Activated CD8-positive, alpha-beta memory T cell treated with anti-CD3 and anti-CD28 coated beads, Interleukin-2, amount 10 ng/mL, durations not matched to agents 7 days and 5 days (primary cell): ENCODE results near the gene DHFR2. TPM values are rescaled to one million over a fixed set of nuclear protein-coding genes. Genes with fewer than 3 reads are reported as not detected.
A peak's percentile ranks its signal among the peaks of the same experiment; 100 is the strongest.
"Not testable (repeated sequence)": the region's sequence is repeated elsewhere in the genome, so short reads cannot be mapped to it uniquely, and the experiment has no call there.

Source experiments
- ATAC-seq: fragments of 150-1000 bp; cut with Tn5 transposase; one replicate; pipeline ENCODE4 v1.10.0; 2021; ENCODE audit warnings: moderate library complexity
- CTCF ChIA-PET: fragments of 350-600 bp; sonication (Branson Sonifier 250); formaldehyde crosslinking; loops from one replicate; lab custom pipeline; 2021; ENCODE audit warnings: antibody characterized with exemption; lab: Charles Lee
- DNase-seq: peaks from one replicate; pipeline ENCODE4 v3.0.0-alpha.2; 2020
- H3K27ac Mint-ChIP-seq: one replicate; pipeline ENCODE4 v1.8.0; 2021; ENCODE audit warnings: mild to moderate bottlenecking, mixed read lengths
- H3K27me3 Mint-ChIP-seq: one replicate; pipeline ENCODE4 v1.8.0; 2021; ENCODE audit warnings: mixed read lengths
- H3K36me3 Mint-ChIP-seq: one replicate; pipeline ENCODE4 v1.8.0; 2021; ENCODE audit warnings: mild to moderate bottlenecking, mixed read lengths
- H3K4me1 Mint-ChIP-seq: one replicate; pipeline ENCODE4 v1.8.0; 2021; ENCODE audit warnings: mixed read lengths
- H3K4me3 Mint-ChIP-seq: one replicate; pipeline ENCODE4 v1.8.0; 2021; ENCODE audit warnings: mild to moderate bottlenecking, moderate library complexity, mixed read lengths
- H3K9me3 Mint-ChIP-seq: one replicate; pipeline ENCODE4 v1.8.0; 2022; ENCODE audit warnings: low read depth, mixed read lengths
- total RNA-seq, 2 experiments: library from RNA; stranded (reverse); gene quantifications; one replicate each; pipeline ENCODE4 v1.2.3, GENCODE V29; 2021

DHFR2 gene
- total RNA-seq, 2 experiments from 2014 or later, result 7.0 to 11.8 TPM

DNA sequence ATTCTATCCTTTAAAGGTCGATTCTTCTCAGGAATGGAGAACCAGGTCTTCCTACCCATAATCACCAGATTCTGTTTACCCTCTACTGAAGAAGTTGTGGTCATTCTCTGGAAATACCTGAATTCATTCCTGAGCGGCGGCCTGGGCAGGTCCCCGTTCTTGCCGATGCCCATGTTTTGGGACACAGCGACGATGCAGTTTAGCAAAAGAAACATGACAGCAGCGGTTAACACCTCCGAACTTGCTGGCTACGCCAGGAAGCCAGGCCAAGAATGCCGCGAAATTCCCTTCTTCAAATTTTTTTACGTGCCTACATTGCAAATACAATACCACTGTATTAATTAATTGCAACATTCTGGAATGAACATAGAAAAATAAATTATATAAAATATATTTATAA lies 1.4 kb downstream of the DHFR2 start:
- Mint-ChIP-seq H3K4me1 (peaks cover 36% of the 10 kb centered on the region), H3K27ac (no peak overlapping the region), H3K4me3 (no peak overlapping the region)

DNA sequence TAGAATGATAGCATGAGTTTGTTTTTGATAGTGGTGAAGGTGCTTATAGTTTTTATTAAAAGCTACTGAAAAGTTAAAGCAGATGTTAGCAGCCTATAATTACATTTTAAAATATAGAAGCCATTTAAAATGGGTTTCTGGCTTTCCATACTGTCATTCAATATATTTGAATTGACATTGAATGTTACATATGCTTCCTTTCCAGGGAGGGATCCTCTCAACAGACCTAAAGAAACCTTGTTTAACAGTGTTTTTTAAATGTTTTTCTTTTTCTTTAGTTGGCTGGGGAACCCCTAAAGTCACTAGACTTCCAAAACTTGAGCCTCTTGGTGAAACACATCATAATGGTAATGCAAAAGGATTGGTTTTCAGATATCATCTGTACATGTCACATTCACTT lies 12.2 kb downstream of the DHFR2 start:
- Mint-ChIP-seq H3K4me3 (no peak overlapping the region), H3K27ac (no peak overlapping the region), H3K9me3 (no peaks in the 10 kb centered on the region), H3K4me1 (no peaks in the 10 kb centered on the region), H3K36me3 (peaks cover 2% of the 10 kb centered on the region), H3K27me3 (no peaks in the 10 kb centered on the region)
- CTCF ChIA-PET, result interaction anchor here (1.0 to 1.3 kb wide), 3 partner anchors 9 to 15 kb away, joined by 3 read pairs; partner anchors contain the start of gene DHFR2
- ATAC-seq (no peak), DNase-seq (no peak)

More for the DNA sequence above, 1.4 kb downstream of the DHFR2 start:
- Mint-ChIP-seq H3K36me3 (peaks cover 41% of the 10 kb centered on the region), H3K9me3 (no peaks in the 10 kb centered on the region), H3K27me3 (no peaks in the 10 kb centered on the region)
- CTCF ChIA-PET, result interaction anchor here (1.6 kb wide), 1 partner anchor 11 kb away, joined by 3 read pairs; no protein-coding TSS in a partner anchor
- ATAC-seq (no peak), DNase-seq (no peak)

DNA sequence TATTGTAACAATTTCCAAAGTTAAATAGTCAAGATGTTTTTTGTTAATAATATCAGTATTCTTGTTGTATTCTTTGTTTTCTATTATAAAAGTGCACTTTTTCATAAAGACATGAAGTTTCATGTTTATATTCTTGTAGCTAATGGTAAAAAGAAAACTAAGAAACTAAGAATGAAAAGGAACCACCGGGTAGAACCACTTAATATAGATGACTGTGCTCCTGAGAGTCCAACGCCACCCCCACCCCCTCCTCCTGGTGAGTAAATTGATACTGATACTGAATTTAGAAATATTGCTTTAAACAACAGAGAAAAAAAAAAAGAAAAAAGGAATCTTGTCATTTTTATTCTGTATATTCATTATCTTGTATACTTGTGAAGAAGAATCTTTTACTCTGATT lies 13.4 kb downstream of the DHFR2 start:
- H3K27me3 Mint-ChIP-seq, result no peaks in the 10 kb centered on the region
- no peaks in the 10 kb centered on the region for H3K9me3 Mint-ChIP-seq
- no peak overlapping the region for H3K27ac Mint-ChIP-seq
- no peak overlapping the region for H3K4me3 Mint-ChIP-seq
- CTCF ChIA-PET, result no interaction called here
- H3K36me3 Mint-ChIP-seq, result peaks cover 10% of the 10 kb centered on the region
- H3K4me1 Mint-ChIP-seq, result no peaks in the 10 kb centered on the region
- no peak for ATAC-seq
- DNase-seq, result no peak

DNA sequence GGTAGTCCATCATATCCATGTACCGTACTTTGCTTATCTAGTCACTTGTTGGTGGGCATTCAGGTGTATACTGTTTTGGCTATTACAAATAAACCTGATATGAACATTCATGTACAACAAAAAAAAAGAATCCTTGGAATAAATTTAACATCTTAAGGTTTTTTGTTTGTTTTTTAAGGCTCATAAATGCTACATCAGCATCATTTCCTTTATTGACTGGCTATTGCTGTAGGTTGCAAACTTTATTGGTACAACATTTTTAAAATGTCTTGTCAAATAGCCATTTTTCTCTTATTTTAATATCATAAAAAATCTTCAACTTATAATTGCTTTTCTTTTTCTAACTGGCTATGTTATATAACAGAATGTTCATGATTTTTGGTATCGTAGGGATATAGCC lies 16.2 kb downstream of the DHFR2 start:
- Mint-ChIP-seq H3K4me1 (no peaks in the 10 kb centered on the region), H3K27ac (no peak overlapping the region), H3K4me3 (no peak overlapping the region), H3K27me3 (no peaks in the 10 kb centered on the region), H3K9me3 (no peaks in the 10 kb centered on the region), H3K36me3 (peaks cover 21% of the 10 kb centered on the region)
- DNase-seq, result no peak
- CTCF ChIA-PET, result no interaction called here
- ATAC-seq, result no peak

DNA sequence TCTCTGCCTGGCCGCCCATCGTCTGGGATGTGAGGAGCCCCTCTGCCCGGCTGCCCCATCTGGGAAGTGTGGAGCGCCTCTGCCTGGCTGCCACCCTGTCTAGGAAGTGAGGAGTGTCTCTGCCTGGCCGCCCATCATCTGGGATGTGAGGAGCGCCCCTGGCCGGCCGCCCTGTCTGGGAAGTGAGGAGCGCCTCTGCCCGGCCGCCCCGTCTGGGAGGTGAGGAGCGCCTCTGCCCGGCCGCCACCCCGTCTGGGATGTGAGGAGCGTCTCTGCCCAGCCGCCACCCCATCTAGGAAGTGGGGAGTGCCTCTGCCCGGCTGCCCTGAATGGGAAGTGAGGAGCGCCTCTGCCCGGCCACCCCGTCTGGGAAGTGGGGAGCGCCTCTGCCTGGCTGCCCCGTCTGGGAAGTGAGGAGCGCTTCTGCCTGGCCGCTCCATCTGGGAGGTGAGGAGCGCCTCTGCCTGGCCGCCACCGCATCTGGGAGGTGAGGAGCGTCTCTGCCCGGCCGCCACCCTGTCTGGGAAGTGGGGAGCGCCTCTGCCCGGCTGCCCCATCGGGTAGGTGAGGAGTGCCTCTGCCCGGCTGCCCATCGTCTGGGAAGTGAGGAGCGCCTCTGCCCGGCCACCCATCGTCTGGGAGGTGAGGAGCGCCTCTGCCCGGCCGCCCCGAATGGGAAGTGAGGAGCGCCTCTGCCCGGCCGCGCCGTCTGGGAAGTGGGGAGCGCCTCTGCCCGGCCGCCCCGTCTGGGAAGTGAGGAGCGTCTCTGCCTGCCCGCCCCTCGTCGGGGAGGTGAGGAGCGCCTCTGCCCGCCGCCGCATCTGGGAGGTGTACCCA lies 18.4 kb downstream of the DHFR2 start:
- H3K27me3 Mint-ChIP-seq, DNase-seq, H3K27ac Mint-ChIP-seq, H3K4me3 Mint-ChIP-seq, ATAC-seq, H3K4me1 Mint-ChIP-seq, CTCF ChIA-PET, H3K9me3 Mint-ChIP-seq: not testable (repeated sequence)
- peaks cover 21% of the 10 kb centered on the region for H3K36me3 Mint-ChIP-seq

DNA sequence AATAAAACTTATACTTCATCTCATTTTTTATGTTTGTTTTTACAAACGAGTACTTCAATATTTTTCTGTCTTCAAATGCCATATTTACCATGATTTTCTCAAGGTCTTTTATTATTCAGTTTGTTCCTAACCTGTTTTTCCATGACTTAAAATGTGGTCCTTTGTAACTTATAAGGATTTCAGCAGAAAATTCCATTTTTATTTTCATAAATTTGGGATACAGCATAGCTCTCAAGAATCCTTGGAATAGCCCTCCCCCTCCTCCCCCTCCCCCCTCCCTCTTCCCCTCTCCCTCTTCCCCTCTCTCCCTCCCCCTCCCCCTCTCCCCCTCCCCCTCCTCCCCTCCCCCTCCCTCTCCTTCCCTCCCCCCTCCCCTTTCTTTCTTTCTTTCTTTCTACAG lies 19.4 kb downstream of the DHFR2 start:
- no peak overlapping the region for H3K4me3 Mint-ChIP-seq
- ATAC-seq, result no peak

DNA sequence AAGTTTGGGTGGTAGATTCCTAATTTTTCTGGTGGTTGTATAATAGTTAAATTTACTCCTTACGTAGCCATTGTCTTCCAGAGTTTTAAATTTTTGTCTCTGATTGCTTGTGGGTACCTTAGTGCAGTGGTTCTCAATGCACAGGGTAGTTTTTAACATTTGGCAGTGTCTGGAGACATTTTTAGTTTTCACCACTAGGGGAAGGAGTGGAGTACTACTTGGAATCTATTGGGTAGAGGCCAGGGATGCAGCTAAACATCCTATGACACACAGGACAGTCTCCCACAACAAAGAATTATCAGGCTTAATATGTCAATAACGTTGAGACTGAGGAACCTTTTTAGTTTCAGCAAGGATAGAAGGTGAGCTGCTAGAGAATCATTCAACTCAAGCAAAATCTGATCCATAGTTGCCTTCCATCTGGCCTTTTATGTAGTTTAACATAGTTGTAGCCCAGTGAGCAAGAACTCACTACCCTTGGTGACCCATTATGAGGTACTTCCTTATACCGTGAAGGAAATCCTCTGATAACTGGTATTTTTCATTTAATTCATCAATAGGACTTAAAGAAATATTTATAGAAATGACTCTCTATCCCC lies 25.7 kb downstream of the DHFR2 start:
- Mint-ChIP-seq H3K27ac (no peak overlapping the region), H3K9me3 (no peaks in the 10 kb centered on the region), H3K36me3 (peaks cover 4% of the 10 kb centered on the region), H3K4me1 (no peaks in the 10 kb centered on the region), H3K4me3 (no peak overlapping the region), H3K27me3 (no peaks in the 10 kb centered on the region)
- ATAC-seq (peak; percentile 33), DNase-seq (no peak)
- CTCF ChIA-PET, result interaction anchor here (0.7 to 1.8 kb wide), 3 partner anchors 21 to 29 kb away, joined by 3 to 6 read pairs (median 3); partner anchors contain the start of genes DHFR2 and NSUN3

More for the DNA sequence above, 19.4 kb downstream of the DHFR2 start:
- Mint-ChIP-seq H3K27me3 (no peaks in the 10 kb centered on the region), H3K27ac (no peak overlapping the region), H3K9me3 (no peaks in the 10 kb centered on the region), H3K4me1 (no peaks in the 10 kb centered on the region), H3K36me3 (peaks cover 21% of the 10 kb centered on the region)
- no peak for DNase-seq
- CTCF ChIA-PET, result no interaction called here

DNA sequence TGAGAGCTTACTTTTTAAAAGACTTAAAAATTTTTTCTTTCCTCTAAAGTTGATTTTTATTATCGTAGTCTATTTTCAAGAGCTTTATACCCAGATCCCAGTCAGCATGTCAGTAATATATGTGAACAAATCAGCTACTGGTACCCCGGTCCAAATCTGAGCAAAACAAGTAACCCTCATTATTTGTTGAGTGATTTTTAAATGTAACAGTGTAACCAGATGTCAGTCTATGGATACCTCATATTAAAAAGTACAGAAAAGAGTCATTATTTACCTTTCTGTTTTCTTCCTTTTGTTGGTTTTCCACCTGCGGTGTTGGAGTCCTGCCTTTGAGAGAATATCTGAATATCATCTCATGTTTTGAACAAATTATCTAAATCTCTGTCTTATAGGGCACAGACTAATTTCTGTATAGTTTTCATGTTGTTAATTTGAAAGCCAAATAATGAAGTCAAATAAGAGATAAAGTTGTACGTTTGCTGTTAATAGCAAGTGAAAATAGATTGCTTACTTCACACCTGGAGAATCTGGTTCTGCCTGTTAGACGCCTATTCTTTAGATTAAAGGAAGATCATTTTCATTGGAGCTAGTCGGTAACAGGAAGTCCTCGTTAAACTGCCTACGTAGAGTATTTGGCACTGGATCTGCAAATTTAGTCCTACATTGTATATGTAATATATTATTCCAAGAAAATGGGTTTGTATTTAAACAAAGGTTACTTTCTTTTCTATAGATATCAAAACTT lies 34.5 kb downstream of the DHFR2 start, which contains the start of gene STX19:
TSS of gene STX19 (minus strand) at position 505 of the 745 bp plus-strand sequence. CDS start 13,328 bp downstream, outside the sequence.
- Mint-ChIP-seq H3K9me3 (no peaks in the 10 kb centered on the region), H3K27me3 (no peaks in the 10 kb centered on the region), H3K4me1 (no peaks in the 10 kb centered on the region)

DNA sequence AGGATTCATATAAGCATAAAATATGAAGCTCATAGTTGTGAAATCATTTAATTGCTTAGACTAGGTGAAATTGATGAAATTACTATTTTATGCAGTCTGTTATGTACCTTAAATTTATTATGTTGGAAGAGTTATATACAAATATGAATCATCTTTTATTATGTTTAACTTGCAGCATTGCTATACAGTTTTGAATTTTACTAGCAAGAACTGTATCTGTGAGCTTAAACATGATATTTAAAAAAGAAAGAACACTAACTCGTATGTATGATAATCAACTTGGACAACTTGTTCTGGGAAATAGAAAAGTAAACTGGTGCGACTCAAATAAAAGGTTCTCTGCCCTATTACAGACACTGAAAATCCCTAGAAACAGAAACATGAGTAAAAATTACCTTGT lies 36.1 kb downstream of the DHFR2 start:
- Mint-ChIP-seq H3K9me3 (no peaks in the 10 kb centered on the region), H3K27ac (no peak overlapping the region), H3K4me1 (no peaks in the 10 kb centered on the region), H3K4me3 (no peak overlapping the region), H3K27me3 (no peaks in the 10 kb centered on the region), H3K36me3 (peaks cover 1% of the 10 kb centered on the region)
- CTCF ChIA-PET, result interaction anchor here (0.7 kb wide), 1 partner anchor 217 kb away, joined by 3 read pairs; no protein-coding TSS in a partner anchor
- ATAC-seq, result no peak
- DNase-seq, result no peak

More for the DNA sequence above, 34.5 kb downstream of the DHFR2 start, which contains the start of gene STX19:
- Mint-ChIP-seq H3K4me3 (no peak within 1 kb of the TSS), H3K27ac (no peak within 1 kb of the TSS), H3K36me3 (peaks cover 4% of the 10 kb centered on the region)
- CTCF ChIA-PET, result interaction anchor here (1.6 kb wide), 3 partner anchors 14 to 42 kb away, joined by 3 to 4 read pairs (median 4); no protein-coding TSS in a partner anchor
- ATAC-seq (no peak), DNase-seq (no peak)

DNA sequence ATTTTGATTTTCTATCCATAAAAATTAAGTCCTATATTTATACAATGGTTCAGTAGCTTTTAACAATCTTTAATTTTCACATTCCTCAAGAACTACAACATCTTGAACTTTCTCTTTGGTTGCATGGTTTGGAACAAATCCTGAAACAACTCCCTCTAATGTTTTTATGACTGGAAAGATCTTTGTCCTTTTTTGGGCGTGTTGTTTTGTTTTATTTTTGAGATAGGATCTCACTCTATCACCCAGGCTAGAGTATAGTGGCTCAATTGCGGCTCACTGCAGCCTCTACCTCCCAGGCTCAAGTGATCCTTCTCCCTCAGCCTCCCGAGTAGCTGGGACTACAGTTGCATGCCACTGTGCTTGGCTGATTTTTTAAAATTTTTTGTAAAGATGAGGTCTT lies 38.3 kb downstream of the DHFR2 start:
- ATAC-seq (no peak), DNase-seq (no peak)
- Mint-ChIP-seq H3K9me3 (no peaks in the 10 kb centered on the region), H3K4me1 (no peaks in the 10 kb centered on the region), H3K27ac (no peak overlapping the region), H3K27me3 (no peaks in the 10 kb centered on the region), H3K36me3 (peaks cover 3% of the 10 kb centered on the region), H3K4me3 (no peak overlapping the region)
- CTCF ChIA-PET, result no interaction called here

DNA sequence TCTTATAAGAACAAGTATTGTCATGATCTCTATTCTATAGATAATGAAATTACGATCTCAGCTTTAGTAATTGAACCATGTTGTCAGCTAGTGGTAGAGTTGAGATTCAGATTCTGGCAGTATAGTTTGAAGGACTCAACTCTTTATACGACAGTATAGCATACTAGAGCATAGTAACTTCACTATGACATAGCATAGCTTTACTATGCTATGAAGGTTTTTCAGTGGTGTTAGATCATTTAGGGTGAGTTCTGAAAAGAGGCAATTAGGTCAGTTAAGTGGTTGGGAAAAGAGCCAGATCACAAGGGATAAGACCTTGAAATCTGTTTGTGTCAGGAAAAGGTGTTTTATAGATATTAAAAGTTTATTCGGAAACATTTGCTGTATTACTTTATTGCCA lies 42.4 kb downstream of the DHFR2 start:
- no peak overlapping the region for H3K4me3 Mint-ChIP-seq
- H3K4me1 Mint-ChIP-seq, result no peaks in the 10 kb centered on the region
- ATAC-seq (no peak), DNase-seq (no peak)
- H3K27ac Mint-ChIP-seq, result no peak overlapping the region
- H3K9me3 Mint-ChIP-seq, result no peaks in the 10 kb centered on the region
- peaks cover 8% of the 10 kb centered on the region for H3K36me3 Mint-ChIP-seq
- CTCF ChIA-PET, result no interaction called here
- H3K27me3 Mint-ChIP-seq, result no peaks in the 10 kb centered on the region

DNA sequence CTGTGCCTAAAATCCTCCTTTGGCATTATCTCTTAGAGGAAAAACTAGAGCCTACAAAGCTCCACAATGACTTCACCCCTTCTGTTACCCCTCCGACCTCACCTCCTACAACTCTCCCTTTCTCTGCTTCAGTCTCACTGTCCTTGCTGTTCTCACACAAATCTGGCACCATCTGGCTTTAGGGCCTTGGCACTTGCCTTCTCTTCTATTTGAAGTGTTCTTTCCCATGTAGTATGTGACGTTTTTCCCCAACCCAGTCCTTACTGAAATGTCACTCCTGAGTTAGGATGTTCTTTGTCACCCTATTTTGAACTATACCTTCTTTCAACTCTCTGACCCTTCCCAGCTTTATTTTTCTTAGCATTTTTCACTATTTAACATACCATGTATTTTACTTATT lies 43.1 kb downstream of the DHFR2 start:
- CTCF ChIA-PET, result interaction anchor here (0.7 to 0.9 kb wide), 2 partner anchors 20 to 43 kb away, joined by 3 to 5 read pairs; partner anchors contain the start of genes DHFR2 and NSUN3
- no peaks in the 10 kb centered on the region for H3K27me3 Mint-ChIP-seq
- ATAC-seq, result no peak
- no peak overlapping the region for H3K27ac Mint-ChIP-seq
- peaks cover 4% of the 10 kb centered on the region for H3K4me1 Mint-ChIP-seq
- peaks cover 14% of the 10 kb centered on the region for H3K36me3 Mint-ChIP-seq
- no peaks in the 10 kb centered on the region for H3K9me3 Mint-ChIP-seq
- no peak overlapping the region for H3K4me3 Mint-ChIP-seq
- no peak for DNase-seq

DNA sequence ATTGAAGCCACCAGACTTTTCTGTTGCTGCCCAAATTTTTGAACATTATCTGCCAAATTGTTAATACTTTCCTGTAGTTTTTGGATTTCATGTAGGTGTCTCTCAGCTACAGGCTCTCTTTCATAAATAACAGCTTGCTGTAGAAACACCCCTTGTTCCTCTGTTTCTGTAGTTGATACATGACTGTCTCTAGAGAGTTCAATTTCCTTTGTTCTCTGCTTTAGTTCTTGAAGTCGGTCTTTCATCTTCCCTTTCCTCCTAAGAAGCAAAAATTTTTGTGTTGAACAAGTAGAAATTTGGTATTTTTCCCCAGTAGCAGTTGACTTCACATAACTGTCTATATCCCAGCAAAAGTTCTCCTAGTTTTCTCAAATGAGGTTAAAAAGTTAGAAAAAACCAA lies 47.7 kb downstream of the DHFR2 start:
- Mint-ChIP-seq H3K9me3 (peaks cover 5% of the 10 kb centered on the region), H3K4me3 (no peak overlapping the region), H3K36me3 (peaks cover 34% of the 10 kb centered on the region), H3K4me1 (peaks cover 25% of the 10 kb centered on the region), H3K27ac (no peak overlapping the region), H3K27me3 (no peaks in the 10 kb centered on the region)
- no peak for DNase-seq
- CTCF ChIA-PET, result interaction anchor here (1.4 kb wide), 1 partner anchor 14 kb away, joined by 4 read pairs; the partner anchor contains the start of gene STX19
- ATAC-seq, result no peak
